Astrocyte (in vitro differentiated cells and primary cell): ENCODE results near the gene FCN2. TPM values are rescaled to one million over a fixed set of nuclear protein-coding genes. Genes with fewer than 3 reads are reported as not detected.

Source experiments
- DNase-seq: peaks from one replicate; pipeline ENCODE4 v3.0.0-alpha.2; 2010; ENCODE audit warnings: low read depth
- FAIRE-seq: peaks from 2 replicates; lab custom pipeline; 2011; peaks lifted over from hg19 to GRCh38; lab: Jason Lieb, UNC
- H2AFZ ChIP-seq: 2 replicates; pipeline ENCODE4 v1.6.0; 2012; ENCODE audit warnings: low read depth, low read length, inconsistent platforms
- H3K27ac ChIP-seq: 2 replicates; pipeline ENCODE4 v1.5.1; 2011; ENCODE audit warnings: low read depth, low read length, inconsistent platforms
- H3K27me3 ChIP-seq: 2 replicates; pipeline ENCODE4 v1.6.0; 2011; ENCODE audit warnings: low read length, inconsistent platforms; ENCODE audit not compliant: insufficient read depth
- H3K36me3 ChIP-seq: 2 replicates; pipeline ENCODE4 v1.5.1; 2011; ENCODE audit warnings: low read length, inconsistent platforms; ENCODE audit not compliant: insufficient read depth
- H3K4me1 ChIP-seq: 2 replicates; pipeline ENCODE4 v1.5.1; 2011; ENCODE audit warnings: low read length, inconsistent platforms; ENCODE audit not compliant: insufficient read depth
- H3K4me2 ChIP-seq: 2 replicates; pipeline ENCODE4 v1.6.0; 2012; ENCODE audit warnings: low read length, inconsistent platforms
- H3K4me3 ChIP-seq: 2 replicates; pipeline ENCODE4 v1.5.1; 2011; ENCODE audit warnings: low read depth, mild to moderate bottlenecking, low read length, inconsistent platforms; ENCODE audit not compliant: insufficient read depth
- H3K79me2 ChIP-seq: 2 replicates; pipeline ENCODE4 v1.6.0; 2012; ENCODE audit warnings: mild to moderate bottlenecking, low read length, inconsistent platforms; ENCODE audit not compliant: insufficient read depth
- H3K9ac ChIP-seq: 2 replicates; pipeline ENCODE4 v1.6.0; 2012; ENCODE audit warnings: mild to moderate bottlenecking, low read length, inconsistent platforms
- H3K9me3 ChIP-seq: 2 replicates; pipeline ENCODE4 v1.5.1; 2012; ENCODE audit warnings: low read depth, mild to moderate bottlenecking, low read length, inconsistent platforms; ENCODE audit not compliant: insufficient read depth
- H4K20me1 ChIP-seq: 2 replicates; pipeline ENCODE4 v1.6.0; 2012; ENCODE audit warnings: low read length, inconsistent platforms; ENCODE audit not compliant: insufficient read depth
- H3K27ac Mint-ChIP-seq: one replicate; pipeline ENCODE4 v1.8.0; 2021; ENCODE audit warnings: mild to moderate bottlenecking, mixed read lengths; ENCODE audit not compliant: unreplicated experiment
- H3K27me3 Mint-ChIP-seq: one replicate; pipeline ENCODE4 v1.8.0; 2021; ENCODE audit warnings: low read depth, mixed read lengths; ENCODE audit not compliant: unreplicated experiment
- H3K36me3 Mint-ChIP-seq: one replicate; pipeline ENCODE4 v1.8.0; 2021; ENCODE audit warnings: low read depth, mixed read lengths; ENCODE audit not compliant: unreplicated experiment
- H3K4me1 Mint-ChIP-seq: one replicate; pipeline ENCODE4 v1.8.0; 2021; ENCODE audit warnings: low read depth, mixed read lengths; ENCODE audit not compliant: unreplicated experiment
- H3K4me3 Mint-ChIP-seq: one replicate; pipeline ENCODE4 v1.8.0; 2021; ENCODE audit warnings: mild to moderate bottlenecking, moderate library complexity, mixed read lengths; ENCODE audit not compliant: unreplicated experiment
- H3K9me3 Mint-ChIP-seq: one replicate; pipeline ENCODE4 v1.8.0; 2021; ENCODE audit warnings: mild to moderate bottlenecking, mixed read lengths; ENCODE audit not compliant: unreplicated experiment
- EZH2 ChIP-seq: IDR thresholded peaks from 2 replicates; pipeline ENCODE4 v1.6.1; 2012; ENCODE audit warnings: mild to moderate bottlenecking, low read length, inconsistent platforms; ENCODE audit not compliant: insufficient read depth
- total RNA-seq: library from RNA; stranded (reverse); gene quantifications from 2 replicates; pipeline ENCODE4 v1.2.1, GENCODE V29; 2021
- TF ChIP-seq, protein P1 (sequence below): IDR thresholded peaks from 2 replicates; pipeline ENCODE4 v1.5.1; 2011; ENCODE audit warnings: low read depth, mild to moderate bottlenecking, inconsistent platforms, low read length, moderate library complexity; ENCODE audit not compliant: insufficient read depth

The FCN2 gene
- total RNA-seq, 1 donor from 2014 or later = not detected

DNA sequence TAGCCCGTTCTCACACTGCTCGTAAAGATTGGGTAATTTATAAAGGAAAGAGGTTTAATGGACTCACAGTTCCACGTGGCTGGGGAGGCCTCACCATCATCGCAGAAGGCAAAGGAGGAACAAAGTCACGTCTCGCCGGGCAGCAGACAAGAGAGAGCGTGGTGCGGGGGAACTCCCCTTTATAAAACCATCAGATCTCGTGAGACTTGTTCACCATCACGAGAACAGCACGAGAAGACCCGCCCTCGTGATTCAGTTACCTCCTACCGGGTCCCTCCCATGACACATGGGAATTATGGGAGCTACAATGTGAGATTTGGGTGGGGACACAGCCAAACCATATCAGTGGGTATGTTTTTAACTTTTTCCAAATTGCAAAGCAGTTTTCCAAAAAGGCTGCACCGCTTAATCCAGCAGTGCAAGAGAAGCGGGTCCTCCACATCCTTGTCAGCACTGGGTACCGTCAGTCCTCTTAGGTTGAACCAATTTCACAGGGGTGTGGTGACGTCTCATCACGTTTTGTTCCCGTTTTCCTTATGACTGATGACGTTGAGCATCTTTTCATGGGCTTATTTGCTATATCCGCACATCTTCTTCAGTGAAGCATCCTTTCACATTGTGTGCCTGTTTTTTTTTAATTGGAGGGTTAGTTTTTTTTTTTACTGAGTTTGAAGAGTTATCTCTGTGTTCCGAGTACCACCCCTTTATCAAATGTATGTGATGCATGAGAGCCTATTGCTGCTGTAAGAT, 8.0 kb upstream of the FCN2 start:
- no peak overlapping the region for H3K27ac Mint-ChIP-seq
- Histone ChIP-seq H3K79me2 (no peaks in the 10 kb centered on the region), H3K4me2 (no peak overlapping the region), H3K9me3 (no peaks in the 10 kb centered on the region), H3K27ac (no peak overlapping the region), H3K4me3 (no peak overlapping the region), H3K4me1 (no peaks in the 10 kb centered on the region), H2AFZ (no peak overlapping the region), H3K27me3 (peaks cover 7% of the 10 kb centered on the region), H3K36me3 (no peaks in the 10 kb centered on the region), H4K20me1 (no peaks in the 10 kb centered on the region), H3K9ac (no peak overlapping the region)
- peaks cover 2% of the 10 kb centered on the region for H3K4me1 Mint-ChIP-seq
- peaks cover 2% of the 10 kb centered on the region for H3K36me3 Mint-ChIP-seq
- FAIRE-seq (no peak), DNase-seq (no peak)
- H3K9me3 Mint-ChIP-seq = peaks cover 3% of the 10 kb centered on the region
- H3K27me3 Mint-ChIP-seq = peaks cover 41% of the 10 kb centered on the region
- TF ChIP-seq, protein P1, sequence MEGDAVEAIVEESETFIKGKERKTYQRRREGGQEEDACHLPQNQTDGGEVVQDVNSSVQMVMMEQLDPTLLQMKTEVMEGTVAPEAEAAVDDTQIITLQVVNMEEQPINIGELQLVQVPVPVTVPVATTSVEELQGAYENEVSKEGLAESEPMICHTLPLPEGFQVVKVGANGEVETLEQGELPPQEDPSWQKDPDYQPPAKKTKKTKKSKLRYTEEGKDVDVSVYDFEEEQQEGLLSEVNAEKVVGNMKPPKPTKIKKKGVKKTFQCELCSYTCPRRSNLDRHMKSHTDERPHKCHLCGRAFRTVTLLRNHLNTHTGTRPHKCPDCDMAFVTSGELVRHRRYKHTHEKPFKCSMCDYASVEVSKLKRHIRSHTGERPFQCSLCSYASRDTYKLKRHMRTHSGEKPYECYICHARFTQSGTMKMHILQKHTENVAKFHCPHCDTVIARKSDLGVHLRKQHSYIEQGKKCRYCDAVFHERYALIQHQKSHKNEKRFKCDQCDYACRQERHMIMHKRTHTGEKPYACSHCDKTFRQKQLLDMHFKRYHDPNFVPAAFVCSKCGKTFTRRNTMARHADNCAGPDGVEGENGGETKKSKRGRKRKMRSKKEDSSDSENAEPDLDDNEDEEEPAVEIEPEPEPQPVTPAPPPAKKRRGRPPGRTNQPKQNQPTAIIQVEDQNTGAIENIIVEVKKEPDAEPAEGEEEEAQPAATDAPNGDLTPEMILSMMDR = no peak
- no peak for TF ChIP-seq EZH2
- no peak overlapping the region for H3K4me3 Mint-ChIP-seq

DNA sequence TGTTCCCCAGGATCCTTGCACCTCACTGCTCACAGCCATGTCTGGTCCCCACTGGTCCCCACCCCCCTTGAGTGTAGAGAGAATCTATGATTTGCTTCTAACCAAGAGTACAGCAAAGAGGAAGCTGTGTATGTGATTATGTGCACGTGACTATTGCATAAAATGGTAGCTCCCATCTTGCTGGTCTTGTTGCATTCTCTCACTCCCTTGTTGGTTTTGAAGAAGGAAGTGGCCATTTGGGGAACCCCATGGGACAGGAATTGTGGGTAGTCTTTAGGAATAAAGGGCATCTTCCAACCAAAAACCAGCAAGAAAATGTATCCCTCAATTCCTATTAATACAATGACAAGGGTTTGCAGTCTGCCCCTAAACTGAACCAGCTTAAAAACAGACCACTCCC, 5.2 kb upstream of the FCN2 start:
- no peaks in the 10 kb centered on the region for H4K20me1 ChIP-seq
- TF ChIP-seq, protein P1 = no peak
- no peak for TF ChIP-seq EZH2
- no peak overlapping the region for H2AFZ ChIP-seq
- Mint-ChIP-seq H3K4me3 (no peak overlapping the region), H3K9me3 (peaks cover 3% of the 10 kb centered on the region), H3K36me3 (peaks cover 2% of the 10 kb centered on the region), H3K27me3 (peaks cover 41% of the 10 kb centered on the region), H3K4me1 (peaks cover 2% of the 10 kb centered on the region), H3K27ac (no peak overlapping the region)
- H3K4me1 ChIP-seq = no peaks in the 10 kb centered on the region
- no peaks in the 10 kb centered on the region for H3K9me3 ChIP-seq
- no peak for FAIRE-seq
- H3K27ac ChIP-seq = no peak overlapping the region
- H3K79me2 ChIP-seq = no peaks in the 10 kb centered on the region
- H3K4me3 ChIP-seq = no peak overlapping the region
- peaks cover 7% of the 10 kb centered on the region for H3K27me3 ChIP-seq
- H3K9ac ChIP-seq = no peak overlapping the region
- H3K36me3 ChIP-seq = no peaks in the 10 kb centered on the region
- no peak overlapping the region for H3K4me2 ChIP-seq
- no peak for DNase-seq

DNA sequence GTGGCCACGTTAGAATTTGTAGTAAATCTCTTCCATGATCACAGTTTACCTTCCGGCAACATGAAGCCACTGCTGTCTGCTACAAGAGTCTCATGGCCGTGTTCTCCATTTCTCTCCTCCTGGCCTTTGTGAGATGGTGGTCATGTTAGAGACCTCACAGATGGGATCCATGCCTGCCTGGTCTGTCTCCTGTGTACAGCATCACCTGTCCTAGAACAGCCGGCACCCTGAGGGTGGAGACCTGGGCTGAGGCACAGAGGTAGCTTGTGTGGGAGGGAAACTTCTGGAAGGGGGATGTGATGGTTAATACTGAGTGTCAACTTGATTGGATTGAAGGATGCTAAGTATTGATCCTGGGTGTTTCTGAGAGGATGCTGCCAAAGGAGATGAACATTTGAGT, 3.1 kb upstream of the FCN2 start:
- Histone ChIP-seq H3K27me3 (peaks cover 7% of the 10 kb centered on the region), H3K4me1 (no peaks in the 10 kb centered on the region), H3K9ac (no peak overlapping the region), H2AFZ (no peak overlapping the region), H3K27ac (no peak overlapping the region), H3K9me3 (no peaks in the 10 kb centered on the region), H3K79me2 (no peaks in the 10 kb centered on the region), H3K4me2 (no peak overlapping the region), H3K4me3 (no peak overlapping the region), H3K36me3 (no peaks in the 10 kb centered on the region), H4K20me1 (no peaks in the 10 kb centered on the region)
- Mint-ChIP-seq H3K9me3 (no peaks in the 10 kb centered on the region), H3K4me1 (no peaks in the 10 kb centered on the region), H3K27ac (no peak overlapping the region), H3K4me3 (no peak overlapping the region), H3K27me3 (peaks cover 46% of the 10 kb centered on the region), H3K36me3 (no peaks in the 10 kb centered on the region)
- DNase-seq = no peak
- TF ChIP-seq, protein P1 = no peak
- TF ChIP-seq EZH2 = no peak
- no peak for FAIRE-seq
